ENCODE results near the gene TCP11L1. TPM values are rescaled to one million over a fixed set of nuclear protein-coding genes. Genes with fewer than 3 reads are reported as not detected.
"Not testable (repeated sequence)": the region's sequence is repeated elsewhere in the genome, so short reads cannot be mapped to it uniquely, and the experiment has no call there.

The TCP11L1 gene
- total and polyA plus RNA-seq, 2 of the 8 experiments (the other 6 are each of a cell fraction or from before 2014, with no cell fraction given): 10.9 to 23.1 TPM

DNA sequence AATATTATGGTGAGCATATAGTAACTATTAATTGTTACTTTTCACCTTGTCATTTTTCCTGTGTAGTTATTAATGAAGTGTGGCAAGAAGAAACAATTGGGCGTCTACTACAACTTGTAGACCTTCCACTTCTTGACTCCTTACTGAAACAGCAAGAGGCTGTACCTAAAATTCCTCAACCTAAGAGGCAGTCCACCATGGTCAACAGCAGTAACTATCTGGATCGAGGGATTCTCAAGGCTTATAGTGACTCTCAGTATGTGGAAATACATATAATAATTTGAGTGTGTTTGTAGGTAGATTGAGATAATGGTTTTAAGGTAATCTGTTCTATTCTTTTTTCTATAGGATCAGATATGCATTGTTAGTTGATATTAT is 10.8 kb upstream of the TCP11L1 start (continued):
- TF ChIP-seq CBX8 (IDR thresholded peaks at IDR 0.05; ENCODE audit: borderline replicate concordance, low read depth, low read length): no peak
- TF ChIP-seq CBX5 (IDR thresholded peaks at IDR 0.05; ENCODE audit: low read depth, low read length): no peak
- no peak for TF ChIP-seq POLR2AphosphoS5 (IDR thresholded peaks at IDR 0.05; ENCODE audit: low read depth, low read length)
- no peak for TF ChIP-seq CTBP2 (IDR thresholded peaks at IDR 0.05; ENCODE audit: borderline replicate concordance, insufficient read depth, insufficient read length, low read length)

- H3K36me3 ChIP-seq (ENCODE audit: control insufficient read depth in 2 of 4, insufficient read depth in 4 of 4, low read length in 3 of 4); FAIRE-seq; H3K18ac ChIP-seq (ENCODE audit: extremely low read depth, low read length); H2BK5ac ChIP-seq (ENCODE audit: low read depth, low read length); H2BK120ac ChIP-seq (replicated peaks; ENCODE audit: low read depth, low read length); H3K4me1 ChIP-seq (replicated peaks in 1 of 4; ENCODE audit: control insufficient read depth in 3 of 4, insufficient read depth in 4 of 4, low read length in 3 of 4); H3K27ac ChIP-seq (ENCODE audit: low read depth, low read length); H3K9ac ChIP-seq (replicated peaks in 1 of 4; ENCODE audit: extremely low read depth in 1 of 4, low read depth in 3 of 4, low read length in 3 of 4); H3K79me1 ChIP-seq (ENCODE audit: low read depth, low read length); H3K4me3 ChIP-seq (ENCODE audit: extremely low read depth in 1 of 4, insufficient read depth in 2 of 4, low read depth in 3 of 4, low read length in 4 of 4); H3K27me3 ChIP-seq (replicated peaks in 1 of 4; ENCODE audit: control insufficient read depth in 3 of 4, extremely low read depth in 1 of 4, insufficient read depth in 3 of 4, low read length in 3 of 4); H4K8ac ChIP-seq (ENCODE audit: extremely low read depth, insufficient read depth, low read length); H2AFZ ChIP-seq (ENCODE audit: low read length); DNase-seq (ENCODE audit: low read depth in 1 of 2, low spot score in 2 of 2); H2AK5ac ChIP-seq (ENCODE audit: low read depth, low read length); H4K5ac ChIP-seq (ENCODE audit: insufficient read length, low read depth, low read length); H3K23ac ChIP-seq (ENCODE audit: insufficient read length); H2BK15ac ChIP-seq (ENCODE audit: low read length); H3K14ac ChIP-seq (ENCODE audit: insufficient read length); H4K20me1 ChIP-seq (replicated peaks in 1 of 2; ENCODE audit: control insufficient read depth in 1 of 2, insufficient read depth in 2 of 2, low read length in 2 of 2); H3K23me2 ChIP-seq (ENCODE audit: low read depth, low read length); H2BK12ac ChIP-seq (ENCODE audit: low read depth, low read length); H3K4ac ChIP-seq (replicated peaks; ENCODE audit: insufficient read length, low read depth, low read length); H3K4me2 ChIP-seq (ENCODE audit: insufficient read depth in 1 of 2, low read depth in 2 of 2, low read length in 2 of 2); H2BK20ac ChIP-seq (ENCODE audit: low read length); H3K79me2 ChIP-seq (ENCODE audit: control insufficient read depth in 1 of 2, insufficient read depth in 2 of 2, low read length in 2 of 2); H3K9me3 ChIP-seq (ENCODE audit: insufficient read depth in 2 of 2, low read depth in 1 of 2, low read length in 1 of 2); H4K91ac ChIP-seq (replicated peaks; ENCODE audit: insufficient read length, low read length); H3K56ac ChIP-seq (replicated peaks; ENCODE audit: insufficient read length, low read depth, low read length): not testable (repeated sequence)
- 89% methylated on average over 6 of the region's 6 CpGs; no CpG with 5 or more reads in 1 of the 2 experiments for WGBS, 2 experiments (ENCODE audit: extremely low coverage in 1 of 2, insufficient coverage in 1 of 2, insufficient read length in 1 of 2, insufficient replicate concordance in 2 of 2, low coverage in 1 of 2, low lambda C conversion rate in 2 of 2, missing lambda C conversion rate in 1 of 2)
- ChIA-PET POLR2A (ENCODE audit: partially characterized antibody) (interaction anchor here (1.1 to 1.6 kb wide), 2 partner anchors 10 to 13 kb away, joined by 4 to 5 read pairs; partner anchors contain the start of genes DEPDC7 and TCP11L1), CTCF (ENCODE audit: partially characterized antibody) (interaction anchor here (0.5 to 1.3 kb wide), 5 partner anchors 13 to 791 kb away, joined by 3 to 4 read pairs (median 3); partner anchors contain the start of gene DEPDC7)
These were observed 10.2 kb upstream of the TCP11L1 start for GRCh38 chr11:33029218-33029617.
